ENCODE measurements around the gene CNTNAP2. TPM values are rescaled to one million over a fixed set of nuclear protein-coding genes. Genes with fewer than 3 reads are reported as not detected.

The CNTNAP2 gene
- total RNA-seq, 1 experiment from 2014 or later = 0.03 TPM

DNA sequence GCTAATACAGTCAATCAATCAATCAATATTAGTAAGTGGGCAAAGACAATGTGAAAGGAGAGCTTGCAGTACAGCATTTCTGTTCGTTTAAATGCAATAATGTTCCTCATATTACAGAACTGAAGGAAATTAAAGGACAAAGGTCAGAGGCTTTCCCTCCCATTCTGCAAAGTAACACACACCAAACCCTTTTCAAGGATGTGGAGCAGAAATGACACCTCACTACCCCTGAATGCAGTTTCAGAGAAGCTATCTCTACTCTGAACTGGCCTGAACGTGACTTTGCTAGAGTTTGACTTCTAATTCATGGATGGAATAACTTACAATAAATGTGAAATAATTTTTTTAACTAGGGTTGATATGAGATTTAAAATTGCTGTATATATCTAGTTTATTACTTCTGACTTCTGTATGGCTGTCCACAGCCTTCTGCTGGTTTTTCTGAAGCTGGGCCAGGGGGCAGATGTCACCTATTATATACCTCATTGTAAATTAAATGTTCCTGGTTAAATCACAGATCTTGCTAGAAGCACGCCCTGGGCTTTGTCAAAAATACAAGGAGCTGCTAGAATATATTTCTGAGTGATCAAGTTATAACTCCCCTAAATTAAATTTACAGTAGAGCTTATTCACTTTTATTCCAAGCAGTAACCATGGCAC, 2317.1 kb downstream of the CNTNAP2 start:
- Histone ChIP-seq H3K27ac (ENCODE audit: low read length) (no peak overlapping the region), H3K9me3 (ENCODE audit: control insufficient read depth, insufficient read depth, low read depth, low read length) (no peaks in the 10 kb centered on the region), H3K4me1 (ENCODE audit: control insufficient read depth, insufficient read depth, low read length) (no peaks in the 10 kb centered on the region), H3K4me3 (ENCODE audit: low read depth in 2 of 2, low read length in 2 of 2) (no peak overlapping the region), H3K36me3 (ENCODE audit: control insufficient read depth, insufficient read depth, low read length) (no peaks in the 10 kb centered on the region), H3K27me3 (ENCODE audit: control insufficient read depth, insufficient read depth, low read length) (peaks cover 4% of the 10 kb centered on the region; the same call in 1 of the 2 replicates)
- intact Hi-C loops (cut with micrococcal nuclease; ENCODE audit: unreplicated experiment) (no loop called here), in situ Hi-C loops (cut with HindIII; ENCODE audit: low pct_unique_long_range_greater_than_20kb, low sequenced_read_pairs) (no loop called here)
- DNase-seq (ENCODE audit: low read depth, low spot score) (no peak), ATAC-seq (no peak)
- no TSS peak for BruUV-seq (replicated peaks)
- TF ChIP-seq, protein P1, sequence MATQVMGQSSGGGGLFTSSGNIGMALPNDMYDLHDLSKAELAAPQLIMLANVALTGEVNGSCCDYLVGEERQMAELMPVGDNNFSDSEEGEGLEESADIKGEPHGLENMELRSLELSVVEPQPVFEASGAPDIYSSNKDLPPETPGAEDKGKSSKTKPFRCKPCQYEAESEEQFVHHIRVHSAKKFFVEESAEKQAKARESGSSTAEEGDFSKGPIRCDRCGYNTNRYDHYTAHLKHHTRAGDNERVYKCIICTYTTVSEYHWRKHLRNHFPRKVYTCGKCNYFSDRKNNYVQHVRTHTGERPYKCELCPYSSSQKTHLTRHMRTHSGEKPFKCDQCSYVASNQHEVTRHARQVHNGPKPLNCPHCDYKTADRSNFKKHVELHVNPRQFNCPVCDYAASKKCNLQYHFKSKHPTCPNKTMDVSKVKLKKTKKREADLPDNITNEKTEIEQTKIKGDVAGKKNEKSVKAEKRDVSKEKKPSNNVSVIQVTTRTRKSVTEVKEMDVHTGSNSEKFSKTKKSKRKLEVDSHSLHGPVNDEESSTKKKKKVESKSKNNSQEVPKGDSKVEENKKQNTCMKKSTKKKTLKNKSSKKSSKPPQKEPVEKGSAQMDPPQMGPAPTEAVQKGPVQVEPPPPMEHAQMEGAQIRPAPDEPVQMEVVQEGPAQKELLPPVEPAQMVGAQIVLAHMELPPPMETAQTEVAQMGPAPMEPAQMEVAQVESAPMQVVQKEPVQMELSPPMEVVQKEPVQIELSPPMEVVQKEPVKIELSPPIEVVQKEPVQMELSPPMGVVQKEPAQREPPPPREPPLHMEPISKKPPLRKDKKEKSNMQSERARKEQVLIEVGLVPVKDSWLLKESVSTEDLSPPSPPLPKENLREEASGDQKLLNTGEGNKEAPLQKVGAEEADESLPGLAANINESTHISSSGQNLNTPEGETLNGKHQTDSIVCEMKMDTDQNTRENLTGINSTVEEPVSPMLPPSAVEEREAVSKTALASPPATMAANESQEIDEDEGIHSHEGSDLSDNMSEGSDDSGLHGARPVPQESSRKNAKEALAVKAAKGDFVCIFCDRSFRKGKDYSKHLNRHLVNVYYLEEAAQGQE (IDR thresholded peaks at IDR 0.05; ENCODE audit: insufficient read depth in 1 of 2, low read depth in 2 of 2, low read length in 1 of 2) = no peak
- TF ChIP-seq TCF7L2 (IDR thresholded peaks at IDR 0.05; ENCODE audit: low read depth, low read length) (no peak), SIN3A (IDR thresholded peaks at IDR 0.05; ENCODE audit: borderline replicate concordance, insufficient read depth, low read depth, low read length) (no peak), CTCF (IDR thresholded peaks at IDR 0.05) (no peak), POLR2AphosphoS5 (IDR thresholded peaks at IDR 0.05; ENCODE audit: low read depth, low read length) (no peak)
- CTCF ChIA-PET = no interaction called here
- POLR2A ChIA-PET = no interaction called here

DNA sequence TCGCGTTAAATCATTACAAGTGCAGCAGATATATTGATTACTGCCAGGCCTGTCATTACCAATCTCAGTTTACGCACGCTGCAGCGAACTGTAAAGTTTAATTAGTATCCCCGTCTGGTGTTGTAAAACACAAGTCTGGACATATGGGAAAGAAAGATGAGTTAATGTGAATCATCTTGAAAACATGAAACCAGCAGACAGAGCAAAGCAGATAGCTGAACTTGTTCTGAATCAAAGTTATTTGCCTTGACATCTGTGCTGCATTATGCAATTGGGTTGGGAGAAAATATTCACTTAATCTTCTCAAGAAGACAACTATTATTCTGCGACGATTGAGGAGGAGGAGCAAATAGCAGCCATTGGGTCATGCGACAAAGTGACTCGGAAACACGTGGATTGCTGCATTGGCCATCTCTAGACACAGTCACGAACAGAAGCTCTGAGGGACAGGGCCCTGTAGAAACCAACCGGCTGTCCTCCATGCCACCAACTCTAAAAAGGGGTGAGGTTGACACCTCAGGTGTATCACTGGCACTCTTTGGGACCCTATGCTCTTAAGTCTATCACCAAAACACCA, 2317.7 kb downstream of the CNTNAP2 start:
- Histone ChIP-seq H3K27me3 (ENCODE audit: control insufficient read depth, insufficient read depth, low read length) (peaks cover 4% of the 10 kb centered on the region; the same call in 1 of the 2 replicates), H3K4me3 (ENCODE audit: low read depth in 2 of 2, low read length in 2 of 2) (no peak overlapping the region), H3K27ac (ENCODE audit: low read length) (no peak overlapping the region), H3K36me3 (ENCODE audit: control insufficient read depth, insufficient read depth, low read length) (no peaks in the 10 kb centered on the region), H3K4me1 (ENCODE audit: control insufficient read depth, insufficient read depth, low read length) (no peaks in the 10 kb centered on the region), H3K9me3 (ENCODE audit: control insufficient read depth, insufficient read depth, low read depth, low read length) (no peaks in the 10 kb centered on the region)
- no peak for ATAC-seq
- intact Hi-C loops (cut with micrococcal nuclease; ENCODE audit: unreplicated experiment) = no loop called here
- in situ Hi-C loops (cut with HindIII; ENCODE audit: low pct_unique_long_range_greater_than_20kb, low sequenced_read_pairs) = no loop called here
- no peak for DNase-seq (ENCODE audit: low read depth, low spot score)
- ChIA-PET CTCF (no interaction called here), POLR2A (no interaction called here)
- no TSS peak for BruUV-seq (replicated peaks)
- no peak for TF ChIP-seq SIN3A (IDR thresholded peaks at IDR 0.05; ENCODE audit: borderline replicate concordance, insufficient read depth, low read depth, low read length)

DNA sequence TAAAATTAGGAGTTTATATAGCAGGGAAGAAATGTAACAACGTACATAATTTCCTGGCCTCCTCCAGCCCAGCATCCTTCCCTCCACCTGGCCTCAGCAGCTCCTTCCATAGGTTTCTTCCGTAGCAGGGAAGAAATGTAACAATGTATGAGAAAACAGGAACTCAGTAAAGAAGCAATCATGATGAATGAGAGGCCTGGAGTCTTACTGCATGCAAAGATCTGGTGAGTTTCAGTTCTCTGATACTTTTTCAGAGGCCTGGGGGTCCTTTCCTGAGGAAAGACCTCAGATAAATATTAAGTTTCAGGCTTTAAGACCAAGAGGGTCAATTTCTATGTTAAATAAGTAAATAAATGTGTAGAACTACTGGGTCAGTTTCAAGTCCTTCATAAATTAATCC, 2318.3 kb downstream of the CNTNAP2 start:
- Histone ChIP-seq H3K27ac (ENCODE audit: low read length) (no peak overlapping the region), H3K4me1 (ENCODE audit: control insufficient read depth, insufficient read depth, low read length) (no peaks in the 10 kb centered on the region), H3K4me3 (ENCODE audit: low read depth in 2 of 2, low read length in 2 of 2) (no peak overlapping the region), H3K27me3 (ENCODE audit: control insufficient read depth, insufficient read depth, low read length) (peaks cover 4% of the 10 kb centered on the region; the same call in 1 of the 2 replicates), H3K36me3 (ENCODE audit: control insufficient read depth, insufficient read depth, low read length) (no peaks in the 10 kb centered on the region), H3K9me3 (ENCODE audit: control insufficient read depth, insufficient read depth, low read depth, low read length) (no peaks in the 10 kb centered on the region)
- no peak for DNase-seq (ENCODE audit: low read depth, low spot score)
- no peak for ATAC-seq
- ChIA-PET POLR2A (no interaction called here), CTCF (no interaction called here)
- no peak for TF ChIP-seq TCF7L2 (IDR thresholded peaks at IDR 0.05; ENCODE audit: low read depth, low read length)
- TF ChIP-seq POLR2AphosphoS5 (IDR thresholded peaks at IDR 0.05; ENCODE audit: low read depth, low read length) = no peak
- TF ChIP-seq SIN3A (IDR thresholded peaks at IDR 0.05; ENCODE audit: borderline replicate concordance, insufficient read depth, low read depth, low read length) = no peak
- TF ChIP-seq CTCF (IDR thresholded peaks at IDR 0.05) = no peak
- TF ChIP-seq, protein P1 (IDR thresholded peaks at IDR 0.05; ENCODE audit: insufficient read depth in 1 of 2, low read depth in 2 of 2, low read length in 1 of 2) = no peak
- intact Hi-C loops (cut with micrococcal nuclease; ENCODE audit: unreplicated experiment) = no loop called here
- in situ Hi-C loops (cut with HindIII; ENCODE audit: low pct_unique_long_range_greater_than_20kb, low sequenced_read_pairs) = no loop called here
- BruUV-seq (replicated peaks) = no TSS peak
